Heart left ventricle (tissue), 16 donors: ENCODE measurements around the gene OPN1LW. TPM values are rescaled to one million over a fixed set of nuclear protein-coding genes. Genes with fewer than 3 reads are reported as not detected.
"Not testable (repeated sequence)": the region's sequence is repeated elsewhere in the genome, so short reads cannot be mapped to it uniquely, and the experiment has no call there.

Experiments
- ATAC-seq, 4 donors: fragments of 200-7000 bp; cut with Tn5 transposase; one replicate each; pipeline ENCODE4 v1.9.1; 2020 to 2022; ENCODE audit warnings: moderate library complexity in 4 of 4, mild to moderate bottlenecking in 3 of 4, moderate number of reproducible peaks in 1 of 4
- DNase-seq, 5 donors: peaks; one replicate each; pipeline ENCODE4 v3.0.0-alpha.2; 2020
- H3K27ac ChIP-seq, 12 donors: fragments of 200-600 bp; sonication (generic) in 4 of 12; one replicate each; pipeline versions ENCODE4 v1.5.0 to v1.8.0; 2016 to 2022; ENCODE audit warnings: mild to moderate bottlenecking in 2 of 12
- H3K27me3 ChIP-seq, 9 donors: fragments of 200-600 bp; sonication (generic) in 2 of 9; one replicate each; pipeline versions ENCODE4 v1.5.1 to v1.8.0; 2016 to 2022; ENCODE audit warnings: mild to moderate bottlenecking in 3 of 9
- H3K36me3 ChIP-seq, 9 donors: fragments of 200-600 bp; sonication (generic) in 2 of 9; one replicate each; pipeline versions ENCODE4 v1.5.0 to v1.8.0; 2018 to 2022; ENCODE audit warnings: mild to moderate bottlenecking in 2 of 9
- H3K4me1 ChIP-seq, 12 donors: fragments of 200-600 bp; sonication (generic) in 4 of 12; one replicate each; pipeline versions ENCODE4 v1.5.0 to v1.8.0; 2016 to 2022; ENCODE audit warnings: mild to moderate bottlenecking in 3 of 12
- H3K4me3 ChIP-seq, 12 donors: fragments of 200-600 bp; sonication (generic) in 4 of 12; one replicate each; pipeline versions ENCODE4 v1.5.0 to v1.8.0; 2017 to 2022; ENCODE audit warnings: mild to moderate bottlenecking in 9 of 12, moderate library complexity in 4 of 12
- H3K9me3 ChIP-seq, 12 donors: fragments of 200-600 bp; sonication (generic) in 4 of 12; one replicate each; pipeline versions ENCODE4 v1.5.0 to v1.8.0; 2016 to 2022; ENCODE audit warnings: mild to moderate bottlenecking in 1 of 12
- WGBS, 4 donors: extraction: QIAGEN DNeasy Blood & Tissue Kit in 2 of 4; methylation state at CpG; one replicate each; pipeline versions ENCODE4 v1.1.5 to v1.1.7; 2013 to 2018; 5-methylcytosine and 5-hydroxymethylcytosine counted together
- intact Hi-C, 10 donors: fragments of 100-400 bp; cut with DNase I; formaldehyde crosslinking; loops; one replicate each; pipeline versions ENCODE4 v1.11.1 to v1.14.2; 2022
- polyA plus RNA-seq, 2 donors: library from polyadenylated mRNA; stranded (reverse); fragments of 200-250 nt; gene quantifications; one replicate each; pipeline ENCODE4 v1.2.3, GENCODE V29; 2013
- total RNA-seq, 9 donors: library from RNA; depleted of rRNA in 2 of 9; stranded (reverse); fragments of >200 nt in 2 of 9; fragmentation: NEBNext Ultra II Directional in 3 of 9; extraction: Animal tissue kit (Norgen Biotek cat#: 25700) in 3 of 9; gene quantifications; one replicate each; pipeline versions ENCODE4 v1.1.0 to v1.2.4, GENCODE V29; 2016 to 2023
- donor health status: ischemic (EF 13 %, LVEDD 7.1; RV severe dilation, severe dysfunction).
- donor health status: healthy with polysubstance abuse.
- donor health status: DM: no; HTN: yes; CAD: no.
- donor health status: DM: no; HTN: no; CAD: no.
- donor health status: ischemic (EF 25% LVEDD 6.9; RV normal size, moderate dysfunction).
- donor health status: ischemic (EF 25% LVEDD 5.7; RV mildly dilated, moderate dysfunction).
- donor health status: healthy.
- donor health status: DM: yes; HTN: yes; CAD: no.
- donor health status: ischemic (EF 35%, LVEDD 5.7; RV mildly dilated, moderate dysfunction).
- donor health status: nonischemic (EF 11% LVEDD 7.7; RV severe dilation, severe dysfunction).
- donor health status: DM: yes; HTN: yes; CAD: no.
- donor health status: PGD.
- donor health status: ischemic (EF 29% LVEDD 5.4; RV normal size, mild dysfunction).
- donor health status: nonischemic (EF 23%, LVEDD 6.1; RV moderate dilation, normal function).

OPN1LW gene
- total and polyA plus RNA-seq, 11 donors = not detected

- intact Hi-C loops, ATAC-seq, DNase-seq, H3K4me1 ChIP-seq, H3K9me3 ChIP-seq, H3K27me3 ChIP-seq, H3K27ac ChIP-seq, H3K4me3 ChIP-seq, H3K36me3 ChIP-seq: not testable (repeated sequence)
- WGBS, 4 donors = no CpG with 5 or more reads among the region's 13 CpGs
Measured at GRCh38 chrX:154168384-154168783, 24.3 kb downstream of the OPN1LW start.

GRCh38 chrX:154172535-154172943 is 28.5 kb downstream of the OPN1LW start:
- no CpG with 5 or more reads among the region's 11 CpGs for WGBS, 4 donors
- H3K9me3 ChIP-seq, H3K4me3 ChIP-seq, DNase-seq, H3K36me3 ChIP-seq, intact Hi-C loops, H3K27ac ChIP-seq, H3K27me3 ChIP-seq, H3K4me1 ChIP-seq: not testable (repeated sequence)
- peak; percentile 92 to 98 (median 97) for ATAC-seq

GRCh38 chrX:154174356-154174755 is 30.3 kb downstream of the OPN1LW start:
- intact Hi-C loops, H3K9me3 ChIP-seq, H3K27me3 ChIP-seq, H3K27ac ChIP-seq, DNase-seq, H3K36me3 ChIP-seq, ATAC-seq, H3K4me3 ChIP-seq, H3K4me1 ChIP-seq: not testable (repeated sequence)
- no CpG with 5 or more reads among the region's 10 CpGs for WGBS, 4 donors

GRCh38 chrX:154182296-154182695 is 38.3 kb downstream of the OPN1LW start, which contains the start of gene OPN1MW:
Gene OPN1MW, plus strand, starts transcription at chrX:154182596. Its CDS starts 82 bp downstream, at chrX:154182678.
- H3K27ac ChIP-seq, H3K27me3 ChIP-seq, DNase-seq, ATAC-seq, intact Hi-C loops, H3K4me1 ChIP-seq, H3K9me3 ChIP-seq, H3K36me3 ChIP-seq, H3K4me3 ChIP-seq: not testable (repeated sequence)
- no CpG with 5 or more reads among the region's 14 CpGs for WGBS, 4 donors

- H3K27ac ChIP-seq, DNase-seq, intact Hi-C loops, ATAC-seq, H3K4me3 ChIP-seq, H3K4me1 ChIP-seq, H3K9me3 ChIP-seq, H3K36me3 ChIP-seq, H3K27me3 ChIP-seq: not testable (repeated sequence)
- WGBS, 4 donors = no CpG with 5 or more reads among the region's 8 CpGs
Measured at GRCh38 chrX:154183794-154184193, 39.8 kb downstream of the OPN1LW start.

GRCh38 chrX:154192846-154193245 is 48.8 kb downstream of the OPN1LW start:
- DNase-seq, H3K27ac ChIP-seq, H3K4me1 ChIP-seq, H3K36me3 ChIP-seq, H3K4me3 ChIP-seq, H3K9me3 ChIP-seq, intact Hi-C loops, ATAC-seq, H3K27me3 ChIP-seq: not testable (repeated sequence)
- WGBS, 4 donors = no CpG with 5 or more reads among the region's 8 CpGs

- ATAC-seq = peak; percentile 50 to 85 (median 70)
- no CpG with 5 or more reads among the region's 2 CpGs for WGBS, 4 donors
- H3K36me3 ChIP-seq, H3K27ac ChIP-seq, H3K27me3 ChIP-seq, H3K4me1 ChIP-seq, intact Hi-C loops, H3K4me3 ChIP-seq, H3K9me3 ChIP-seq, DNase-seq: not testable (repeated sequence)
Measured at GRCh38 chrX:154194316-154194715, 50.3 kb downstream of the OPN1LW start.

GRCh38 chrX:154196466-154196865 is 52.4 kb downstream of the OPN1LW start:
- H3K4me1 ChIP-seq = not testable (repeated sequence)
- WGBS, 4 donors = no CpG with 5 or more reads among the region's 15 CpGs

More at GRCh38 chrX:154196466-154196865, 52.4 kb downstream of the OPN1LW start:
- H3K36me3 ChIP-seq, H3K27me3 ChIP-seq, DNase-seq, H3K4me3 ChIP-seq, H3K27ac ChIP-seq, ATAC-seq, H3K9me3 ChIP-seq, intact Hi-C loops: not testable (repeated sequence)

Other genes with a start within 250 kb of the OPN1LW start
- 10 to 100 TPM in 1 of 9 donors, 1 to 10 TPM in 8; 2.2 to 10.5 (median 3.0) TPM for gene AVPR2, start 239.6 kb upstream of the OPN1LW start, total RNA-seq
- 1 to 10 TPM; 4.0 to 7.5 TPM for gene AVPR2, start 239.6 kb upstream of the OPN1LW start, polyA plus RNA-seq
- gene ARHGAP4, start 218.0 kb upstream of the OPN1LW start, total RNA-seq = 10 to 100 TPM in 4 of 9 donors, 1 to 10 TPM in 5; 6.8 to 55.8 (median 9.5) TPM
- gene ARHGAP4, start 218.0 kb upstream of the OPN1LW start, polyA plus RNA-seq = 10 to 100 TPM; 15.9 to 25.1 TPM
- 100 to 1,000 TPM in 2 of 9 donors, 10 to 100 TPM in 7; 52.5 to 112 (median 72.1) TPM for gene NAA10, start 209.2 kb upstream of the OPN1LW start, total RNA-seq
- 100 to 1,000 TPM; 120 to 221 TPM for gene NAA10, start 209.2 kb upstream of the OPN1LW start, polyA plus RNA-seq
- 10 to 100 TPM in 5 of 9 donors, 1 to 10 TPM in 4; 5.1 to 35.5 (median 10.2) TPM for gene RENBP, start 199.6 kb upstream of the OPN1LW start, total RNA-seq
- 1 to 10 TPM; 6.4 to 9.8 TPM for gene RENBP, start 199.6 kb upstream of the OPN1LW start, polyA plus RNA-seq
- 10 to 100 TPM; 22.7 to 72.6 (median 34.8) TPM for gene HCFC1, start 172.4 kb upstream of the OPN1LW start, total RNA-seq
- 10 to 100 TPM; 11.8 to 23.0 TPM for gene HCFC1, start 172.4 kb upstream of the OPN1LW start, polyA plus RNA-seq
- 10 to 100 TPM in 2 of 9 donors, 1 to 10 TPM in 7; 3.5 to 11.4 (median 8.3) TPM for gene TMEM187, start 171.5 kb upstream of the OPN1LW start, total RNA-seq
- gene TMEM187, start 171.5 kb upstream of the OPN1LW start, polyA plus RNA-seq = 1 to 10 TPM; 3.2 to 7.0 TPM
- 10 to 100 TPM; 22.0 to 79.2 (median 29.7) TPM for gene IRAK1, start 124.3 kb upstream of the OPN1LW start, total RNA-seq
- 10 to 100 TPM; 23.8 to 89.3 TPM for gene IRAK1, start 124.3 kb upstream of the OPN1LW start, polyA plus RNA-seq
- gene MECP2, start 46.5 kb upstream of the OPN1LW start, total RNA-seq = 10 to 100 TPM; 24.6 to 83.3 (median 37.1) TPM
- gene MECP2, start 46.5 kb upstream of the OPN1LW start, polyA plus RNA-seq = 10 to 100 TPM; 22.7 to 28.6 TPM
- not detected for gene OPN1MW, start 38.4 kb downstream of the OPN1LW start, total RNA-seq
- not detected for gene OPN1MW, start 38.4 kb downstream of the OPN1LW start, polyA plus RNA-seq
- gene OPN1MW2, start 75.5 kb downstream of the OPN1LW start, total RNA-seq = not detected
- gene OPN1MW2, start 75.5 kb downstream of the OPN1LW start, polyA plus RNA-seq = not detected
- gene OPN1MW3, start 113.3 kb downstream of the OPN1LW start, total RNA-seq = not detected
- gene OPN1MW3, start 113.3 kb downstream of the OPN1LW start, polyA plus RNA-seq = not detected
- gene TEX28, start 150.9 kb downstream of the OPN1LW start, total RNA-seq = not detected
- not detected for gene TEX28, start 150.9 kb downstream of the OPN1LW start, polyA plus RNA-seq
- 10 to 100 TPM in 2 of 9 donors, 1 to 10 TPM in 7; 2.0 to 13.4 (median 7.7) TPM for gene TKTL1, start 151.6 kb downstream of the OPN1LW start, total RNA-seq
- 10 to 100 TPM in 1 of 2 donors, 1 to 10 TPM in 1; 2.9 to 10.2 TPM for gene TKTL1, start 151.6 kb downstream of the OPN1LW start, polyA plus RNA-seq
- gene FLNA, start 230.4 kb downstream of the OPN1LW start, total RNA-seq = 100 to 1,000 TPM; 155 to 465 (median 234) TPM
- 100 to 1,000 TPM; 226 to 274 TPM for gene FLNA, start 230.4 kb downstream of the OPN1LW start, polyA plus RNA-seq
- 10 to 100 TPM; 37.6 to 76.8 (median 52.8) TPM for gene EMD, start 235.1 kb downstream of the OPN1LW start, total RNA-seq
- 100 to 1,000 TPM in 1 of 2 donors, 10 to 100 TPM in 1; 71.9 to 152 TPM for gene EMD, start 235.1 kb downstream of the OPN1LW start, polyA plus RNA-seq